Activated T-cell treated with anti-CD3 and anti-CD28 coated beads, Interleukin-2, amount 50 U/mL, for 48 hours (primary cell): ENCODE results near the gene ZMYND11.
"Not testable (repeated sequence)": the region's sequence is repeated elsewhere in the genome, so short reads cannot be mapped to it uniquely, and the experiment has no call there.

Experiments used
- DNase-seq, 2 experiments: peaks; one replicate each; pipeline ENCODE4 v3.0.0-alpha.2; 2020

ZMYND11 gene

GRCh38 chr10:134247-135131 is 766 bp upstream of the ZMYND11 start:
- DNase-seq, result peak; percentile 65 to 67

GRCh38 chr10:135601-136464 is 578 bp downstream of the ZMYND11 start:
- DNase-seq, result peak; percentile 76 to 77

DNA sequence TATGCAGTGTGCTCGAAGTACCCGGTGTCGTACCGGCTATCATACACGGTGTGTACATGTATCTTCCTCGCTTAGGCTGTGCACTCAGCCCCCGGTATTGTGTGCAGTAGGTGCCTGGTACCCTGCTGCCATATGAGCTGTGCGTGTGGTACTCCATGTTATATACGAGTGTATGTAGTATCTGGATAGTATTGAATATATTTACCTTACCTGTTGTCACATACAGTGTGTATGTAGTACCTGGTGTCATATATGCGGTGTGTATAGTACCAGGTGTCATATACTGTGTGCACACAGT is 1.2 kb downstream of the ZMYND11 start:
- no peak for DNase-seq

GRCh38 chr10:137031-137430 is 1.8 kb downstream of the ZMYND11 start:
- DNase-seq, result peak; percentile 60 to 72

DNA sequence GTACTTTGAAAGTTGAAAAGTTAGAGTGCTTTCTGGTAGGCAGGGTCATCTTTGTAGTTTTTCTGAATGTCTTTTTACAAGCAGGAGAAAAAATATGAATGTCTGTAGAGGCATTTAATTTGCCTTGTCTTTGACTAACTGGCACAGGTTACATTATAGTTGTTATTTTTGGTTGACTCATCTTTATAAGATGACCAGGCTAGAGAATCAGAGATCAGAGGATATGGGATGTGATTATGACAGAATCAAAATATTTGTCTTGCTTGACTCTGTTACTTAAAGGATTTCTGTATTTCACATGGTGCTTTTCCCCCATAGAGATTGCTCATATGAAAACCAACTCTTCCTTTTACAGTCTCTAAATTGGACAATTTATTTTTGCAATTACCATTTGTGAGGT is 2.4 kb downstream of the ZMYND11 start:
- DNase-seq, result no peak

GRCh38 chr10:142371-142770 is 7.1 kb downstream of the ZMYND11 start:
- DNase-seq, result no peak

GRCh38 chr10:152915-153314 is 17.7 kb downstream of the ZMYND11 start:
- no peak for DNase-seq

DNA sequence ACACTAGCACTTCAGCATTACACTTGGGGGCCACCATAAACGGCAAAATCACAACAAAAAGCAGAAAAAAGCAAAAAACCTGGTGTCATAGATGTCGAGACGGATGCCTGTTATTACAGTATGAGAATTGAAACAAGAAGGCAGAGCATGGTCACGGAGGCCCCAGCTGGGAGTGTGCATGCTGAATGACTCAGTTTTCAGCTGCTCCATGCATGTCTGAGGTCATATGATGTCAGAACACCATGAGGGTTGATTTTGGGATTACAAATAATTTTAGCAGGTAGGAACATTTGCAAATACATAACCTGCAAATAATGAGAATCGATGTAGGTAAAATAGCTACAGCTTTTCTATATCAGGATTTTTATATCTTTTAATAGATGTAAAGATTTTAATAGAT is 19.1 kb downstream of the ZMYND11 start:
- DNase-seq, result peak in 1 of 2 experiments; percentile 27

GRCh38 chr10:167383-167782 is 32.1 kb downstream of the ZMYND11 start:
- no peak for DNase-seq

GRCh38 chr10:173741-174140 is 38.5 kb downstream of the ZMYND11 start:
- DNase-seq, result no peak

DNA sequence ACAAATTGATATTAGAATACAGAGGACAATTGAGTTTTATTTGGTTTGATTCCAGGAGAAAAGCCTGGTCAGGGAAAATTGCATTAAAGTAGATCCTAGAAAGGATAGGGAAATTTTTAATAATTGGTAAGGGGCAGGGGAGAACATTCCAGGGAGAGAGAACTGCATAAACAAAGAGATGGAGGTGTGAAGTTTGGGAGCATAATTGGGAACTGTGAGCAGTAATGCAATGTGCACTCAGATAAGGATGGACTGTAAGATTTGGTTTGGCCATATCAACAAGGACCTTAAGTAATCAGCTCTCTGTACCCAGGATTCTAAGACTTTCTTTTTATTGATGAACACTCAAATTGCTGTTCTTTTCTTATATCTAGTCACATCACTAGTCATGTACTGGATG is 41.4 kb downstream of the ZMYND11 start:
- DNase-seq, result no peak

GRCh38 chr10:178208-178607 is 43.0 kb downstream of the ZMYND11 start:
- no peak for DNase-seq

DNA sequence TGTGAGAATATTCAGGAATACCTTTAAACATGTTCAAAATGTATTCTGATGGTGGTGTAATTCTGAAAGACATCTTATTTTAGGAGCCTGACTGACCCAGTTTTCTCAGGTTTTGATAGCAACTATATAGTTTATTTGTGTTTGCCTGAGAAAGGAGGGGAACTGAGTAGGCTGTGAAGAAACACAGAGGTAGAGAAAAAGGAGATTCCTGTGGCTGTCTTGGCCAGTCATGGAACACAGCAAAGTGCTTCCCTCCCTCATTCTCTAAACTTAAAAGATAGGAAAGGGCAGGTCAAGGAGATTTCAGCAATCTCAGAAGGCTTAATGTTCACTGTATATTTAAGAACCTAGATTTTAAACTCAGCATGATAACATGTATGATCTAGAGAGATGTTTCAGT is 43.5 kb downstream of the ZMYND11 start:
- DNase-seq, result no peak

GRCh38 chr10:182441-183201 is 47.4 kb downstream of the ZMYND11 start:
- DNase-seq, result no peak

DNA sequence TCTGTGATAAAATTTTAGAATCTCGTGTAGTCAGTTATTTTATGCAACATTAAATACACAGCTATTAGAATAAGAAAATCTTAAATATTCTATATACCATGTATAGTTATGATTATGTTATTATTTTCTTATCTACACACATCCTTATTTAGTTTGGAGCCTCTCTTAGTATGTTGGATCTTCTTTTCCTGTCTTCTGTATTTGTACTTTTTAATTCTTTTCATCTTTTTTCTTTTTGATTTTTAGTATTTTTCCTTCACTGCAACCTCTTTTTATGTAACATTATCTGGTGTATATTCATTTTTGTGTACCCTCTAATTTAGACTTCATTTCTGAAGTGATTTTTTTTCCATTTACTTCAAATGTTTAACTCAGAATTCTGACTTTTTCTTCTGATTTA is 48.9 kb downstream of the ZMYND11 start:
- DNase-seq, result no peak

DNA sequence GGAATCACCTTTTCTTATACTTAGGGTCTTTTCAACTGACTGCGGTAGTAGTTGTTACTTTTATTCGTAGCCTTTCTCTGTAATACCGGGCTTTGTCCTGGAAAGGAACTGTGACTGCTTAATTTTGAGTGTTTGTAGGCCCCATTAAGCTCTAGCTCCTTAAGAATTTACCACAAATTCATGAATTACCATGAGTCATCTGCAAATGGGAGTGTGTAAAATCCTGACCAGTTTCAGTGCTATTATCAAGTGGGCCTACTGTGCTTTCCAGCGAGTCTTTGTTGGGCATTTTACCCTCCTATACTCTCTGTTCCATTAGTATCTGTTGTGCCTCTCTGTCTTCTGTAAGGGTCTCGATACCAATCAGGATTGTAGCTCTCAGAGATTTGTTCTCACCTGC is 49.7 kb downstream of the ZMYND11 start:
- DNase-seq, result no peak

- not testable (repeated sequence) for DNase-seq
Measured at GRCh38 chr10:185571-185970, 50.3 kb downstream of the ZMYND11 start.

- no peak for DNase-seq
Measured at GRCh38 chr10:186911-187310, 51.7 kb downstream of the ZMYND11 start.

- no peak for DNase-seq
Measured at GRCh38 chr10:188546-188945, 53.3 kb downstream of the ZMYND11 start.

DNA sequence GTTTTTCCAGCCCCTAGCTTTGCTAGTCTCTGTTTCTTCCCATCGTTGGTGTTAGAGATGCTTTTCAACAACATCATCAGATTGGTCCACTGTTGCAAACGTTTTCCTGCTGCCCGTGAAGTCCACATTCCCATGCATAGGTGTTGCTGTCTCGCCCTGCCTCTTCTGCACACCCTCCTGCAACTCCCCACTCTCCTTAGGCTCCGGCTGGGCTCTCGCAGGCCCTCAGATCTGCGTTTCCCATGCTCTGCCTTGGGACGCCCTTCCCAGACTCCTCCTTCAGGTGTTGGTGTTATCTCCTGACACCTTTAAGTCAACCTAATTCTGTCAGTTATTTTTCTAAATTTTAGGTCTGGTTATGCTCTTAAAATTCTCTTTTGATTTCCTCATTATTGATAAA is 55.0 kb downstream of the ZMYND11 start:
- no peak for DNase-seq

DNA sequence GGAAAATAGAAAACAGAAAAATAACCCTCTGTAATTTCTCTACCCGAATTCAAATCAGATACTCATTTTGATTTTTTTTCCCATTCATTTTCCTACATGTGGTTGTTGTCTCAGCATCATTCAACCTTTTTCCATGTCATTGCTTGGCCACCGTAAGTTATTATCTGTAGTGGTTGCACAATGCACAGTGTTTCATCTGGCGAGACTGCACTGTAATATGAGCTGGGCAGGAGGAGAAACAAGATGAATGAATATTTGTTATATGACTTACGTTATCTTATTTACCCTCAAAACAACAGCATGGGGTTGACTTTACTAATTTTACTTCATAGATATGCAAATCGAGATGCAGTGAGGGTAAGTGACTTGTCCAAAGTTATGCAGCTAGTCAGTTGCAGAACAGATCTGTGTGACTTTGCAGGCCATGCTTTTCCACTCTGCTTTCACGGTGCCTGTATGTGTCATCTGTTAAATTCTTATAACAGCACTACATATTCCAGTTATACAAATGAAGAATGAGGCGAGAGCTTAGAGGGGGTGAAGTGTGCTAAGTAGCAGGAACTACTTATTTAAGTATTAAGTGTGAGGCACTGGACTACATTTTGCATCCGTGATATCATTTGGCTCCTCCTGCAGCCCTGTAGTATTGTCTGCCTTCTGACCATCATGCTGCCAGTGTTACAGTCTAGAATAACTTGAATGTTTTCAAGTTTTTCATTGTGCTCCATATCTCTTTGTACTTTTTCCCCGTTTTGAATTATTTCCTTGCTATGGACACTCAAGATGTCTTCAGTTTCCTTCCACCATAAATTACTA is 56.7 kb downstream of the ZMYND11 start:
- DNase-seq, result no peak

GRCh38 chr10:194281-194680 is 59.0 kb downstream of the ZMYND11 start:
- DNase-seq, result no peak

GRCh38 chr10:200405-200804 is 65.2 kb downstream of the ZMYND11 start:
- no peak for DNase-seq
